Endodermal cell (in vitro differentiated cells): ENCODE measurements around the gene TRABD2B. TPM values are rescaled to one million over a fixed set of nuclear protein-coding genes. Genes with fewer than 3 reads are reported as not detected.

Experiments used
- DNase-seq: peaks from one replicate; pipeline ENCODE4 v3.0.0-alpha.2; 2017
- H3K27ac ChIP-seq: 2 replicates; pipeline ENCODE4 v1.5.1; 2013; ENCODE audit warnings: mild to moderate bottlenecking, low read depth, low read length, moderate library complexity
- H3K27me3 ChIP-seq: 2 replicates; pipeline ENCODE4 v1.6.1; 2013; ENCODE audit warnings: mild to moderate bottlenecking, low read length, moderate library complexity; ENCODE audit not compliant: insufficient read depth, control insufficient read depth, poor library complexity, severe bottlenecking
- H3K36me3 ChIP-seq: 2 replicates; pipeline ENCODE4 v1.7.0; 2013; ENCODE audit warnings: mild to moderate bottlenecking, low read length, moderate library complexity; ENCODE audit not compliant: control insufficient read depth, insufficient read depth
- H3K4me1 ChIP-seq: one replicate; pipeline ENCODE4 v1.7.0; 2013; ENCODE audit warnings: low read length; ENCODE audit not compliant: control insufficient read depth, insufficient read depth
- H3K4me3 ChIP-seq: 2 replicates; pipeline ENCODE4 v1.5.1; 2013; ENCODE audit warnings: mild to moderate bottlenecking, low read length, moderate library complexity
- H3K9ac ChIP-seq: 2 replicates; pipeline ENCODE4 v1.6.1; 2013; ENCODE audit warnings: mild to moderate bottlenecking, low read length, moderate library complexity; ENCODE audit not compliant: poor library complexity, severe bottlenecking; ENCODE audit errors: extremely low read depth
- H3K9me3 ChIP-seq: 2 replicates; pipeline ENCODE4 v1.6.1; 2013; ENCODE audit warnings: mild to moderate bottlenecking, low read length, moderate library complexity; ENCODE audit not compliant: control insufficient read depth
- H3K27ac Mint-ChIP-seq: 2 replicates; pipeline ENCODE4 v1.8.0; 2020; ENCODE audit warnings: mixed read lengths
- H3K27me3 Mint-ChIP-seq: 2 replicates; pipeline ENCODE4 v1.8.0; 2021; ENCODE audit warnings: mild to moderate bottlenecking, mixed read lengths; ENCODE audit not compliant: insufficient read depth
- H3K36me3 Mint-ChIP-seq: 2 replicates; pipeline ENCODE4 v1.8.0; 2020; ENCODE audit warnings: low read depth, mixed read lengths
- H3K4me1 Mint-ChIP-seq: 2 replicates; pipeline ENCODE4 v1.8.0; 2020; ENCODE audit warnings: mixed read lengths
- H3K4me3 Mint-ChIP-seq: 2 replicates; pipeline ENCODE4 v1.8.0; 2020; ENCODE audit warnings: mild to moderate bottlenecking, moderate library complexity, mixed read lengths
- H3K9me3 Mint-ChIP-seq: 2 replicates; pipeline ENCODE4 v1.8.0; 2020; ENCODE audit warnings: mild to moderate bottlenecking, mixed read lengths
- WGBS, 2 experiments: methylation state at CpG; one replicate each; pipeline versions ENCODE4 v1.1.5 to v1.1.7; 2013; ENCODE audit warnings: missing lambda C conversion rate in 2 of 2, mixed read lengths in 1 of 2; ENCODE audit not compliant: insufficient coverage in 1 of 2, insufficient read length in 1 of 2; 5-methylcytosine and 5-hydroxymethylcytosine counted together
- total RNA-seq, 2 donors: library from RNA; stranded (reverse); fragmentation: NEBNext Ultra II Directional in 1 of 2; extraction: Animal tissue kit (Norgen Biotek cat#: 25700) in 1 of 2; gene quantifications; 2 replicates in 1 of 2; 3 replicates in 1 of 2; pipeline ENCODE4 v1.2.1, GENCODE V29; 2021
- TF ChIP-seq, protein P1 (sequence below): fragments of 200-600 bp; sonication (generic); conservative IDR thresholded peaks from 2 replicates; pipeline ENCODE4 v1.5.0; 2021; ENCODE audit warnings: antibody characterized with exemption, mild to moderate bottlenecking

Gene TRABD2B
- total RNA-seq, 2 donors from 2014 or later = 24.4 to 28.0 TPM

GRCh38 chr1:47911424-47911823, 85.8 kb downstream of the TRABD2B start:
- no peak overlapping the region for H3K27ac Mint-ChIP-seq
- no peaks in the 10 kb centered on the region for H3K9me3 ChIP-seq
- peaks cover 2% of the 10 kb centered on the region for H3K36me3 Mint-ChIP-seq
- H3K4me3 Mint-ChIP-seq = no peak overlapping the region
- H3K27me3 ChIP-seq = no peaks in the 10 kb centered on the region
- no peaks in the 10 kb centered on the region for H3K9me3 Mint-ChIP-seq
- DNase-seq = no peak
- peaks cover 2% of the 10 kb centered on the region for H3K4me1 ChIP-seq
- H3K27me3 Mint-ChIP-seq = no peaks in the 10 kb centered on the region
- H3K36me3 ChIP-seq = peaks cover 18% of the 10 kb centered on the region
- H3K9ac ChIP-seq = no peak overlapping the region
- TF ChIP-seq, protein P1, sequence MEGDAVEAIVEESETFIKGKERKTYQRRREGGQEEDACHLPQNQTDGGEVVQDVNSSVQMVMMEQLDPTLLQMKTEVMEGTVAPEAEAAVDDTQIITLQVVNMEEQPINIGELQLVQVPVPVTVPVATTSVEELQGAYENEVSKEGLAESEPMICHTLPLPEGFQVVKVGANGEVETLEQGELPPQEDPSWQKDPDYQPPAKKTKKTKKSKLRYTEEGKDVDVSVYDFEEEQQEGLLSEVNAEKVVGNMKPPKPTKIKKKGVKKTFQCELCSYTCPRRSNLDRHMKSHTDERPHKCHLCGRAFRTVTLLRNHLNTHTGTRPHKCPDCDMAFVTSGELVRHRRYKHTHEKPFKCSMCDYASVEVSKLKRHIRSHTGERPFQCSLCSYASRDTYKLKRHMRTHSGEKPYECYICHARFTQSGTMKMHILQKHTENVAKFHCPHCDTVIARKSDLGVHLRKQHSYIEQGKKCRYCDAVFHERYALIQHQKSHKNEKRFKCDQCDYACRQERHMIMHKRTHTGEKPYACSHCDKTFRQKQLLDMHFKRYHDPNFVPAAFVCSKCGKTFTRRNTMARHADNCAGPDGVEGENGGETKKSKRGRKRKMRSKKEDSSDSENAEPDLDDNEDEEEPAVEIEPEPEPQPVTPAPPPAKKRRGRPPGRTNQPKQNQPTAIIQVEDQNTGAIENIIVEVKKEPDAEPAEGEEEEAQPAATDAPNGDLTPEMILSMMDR = no peak
- no peak overlapping the region for H3K4me3 ChIP-seq
- 95% methylated on average over 9 of the region's 9 CpGs for WGBS, 2 experiments
- H3K4me1 Mint-ChIP-seq = peaks cover 10% of the 10 kb centered on the region
- no peak overlapping the region for H3K27ac ChIP-seq

DNA sequence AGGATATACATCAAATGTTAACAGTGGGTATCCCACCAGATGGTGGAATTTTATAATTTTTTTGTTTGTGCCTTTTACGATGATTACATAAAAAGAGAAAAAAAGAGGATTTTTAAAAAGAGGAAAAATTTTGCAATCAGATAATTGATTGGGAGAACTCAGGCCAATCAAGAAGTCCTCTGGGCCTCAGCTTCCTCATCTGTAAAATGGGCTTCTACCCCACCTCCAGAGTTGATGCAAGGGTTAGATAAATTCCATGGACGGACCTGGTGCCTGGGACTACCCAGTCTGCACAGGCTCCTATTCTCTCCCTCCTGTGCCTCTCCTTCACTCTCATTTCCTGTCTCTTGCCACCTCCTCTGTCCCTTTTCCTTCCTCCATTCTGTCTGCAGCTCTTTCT, 88.9 kb downstream of the TRABD2B start:
- H3K27ac Mint-ChIP-seq = peak overlapping the region; percentile 23
- H3K9me3 Mint-ChIP-seq = no peaks in the 10 kb centered on the region

DNA sequence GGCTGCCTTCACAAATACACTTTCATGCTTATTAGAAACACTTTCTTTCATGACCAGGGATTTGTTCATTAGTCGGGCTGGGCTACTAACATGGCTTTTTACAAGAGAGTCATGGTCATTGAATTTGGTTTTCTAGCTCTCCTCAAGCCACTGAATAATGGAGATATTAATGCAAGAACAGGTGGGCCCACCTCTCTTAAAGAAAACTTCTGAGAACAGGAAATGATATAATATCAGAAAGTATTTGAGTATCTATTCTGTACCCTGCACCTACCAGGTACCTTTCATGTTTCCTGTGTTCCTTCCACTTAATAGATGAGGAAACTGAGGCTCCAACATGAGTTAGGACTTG, 90.0 kb downstream of the TRABD2B start:
- H3K9me3 Mint-ChIP-seq = no peaks in the 10 kb centered on the region
- no peak overlapping the region for H3K9ac ChIP-seq
- DNase-seq = no peak
- TF ChIP-seq, protein P1 = no peak
- peaks cover 5% of the 10 kb centered on the region for H3K4me1 ChIP-seq
- H3K4me3 Mint-ChIP-seq = no peak overlapping the region
- H3K4me1 Mint-ChIP-seq = peaks cover 13% of the 10 kb centered on the region
- no peaks in the 10 kb centered on the region for H3K27me3 Mint-ChIP-seq
- H3K36me3 Mint-ChIP-seq = peaks cover 2% of the 10 kb centered on the region
- H3K27ac Mint-ChIP-seq = no peak overlapping the region
- H3K27me3 ChIP-seq = no peaks in the 10 kb centered on the region
- H3K36me3 ChIP-seq = peaks cover 14% of the 10 kb centered on the region
- H3K9me3 ChIP-seq = no peaks in the 10 kb centered on the region
- H3K27ac ChIP-seq = peak overlapping the region; percentile 55
- H3K4me3 ChIP-seq = no peak overlapping the region
- 78% methylated on average over 1 of the region's 1 CpG; no CpG with 5 or more reads in 1 of the 2 experiments for WGBS, 2 experiments

More for the DNA sequence above, 88.9 kb downstream of the TRABD2B start:
- peaks cover 2% of the 10 kb centered on the region for H3K36me3 Mint-ChIP-seq
- Histone ChIP-seq H3K27ac (no peak overlapping the region), H3K9me3 (no peaks in the 10 kb centered on the region), H3K36me3 (peaks cover 14% of the 10 kb centered on the region), H3K27me3 (no peaks in the 10 kb centered on the region), H3K4me3 (no peak overlapping the region), H3K9ac (no peak overlapping the region), H3K4me1 (peaks cover 3% of the 10 kb centered on the region)
- no peak overlapping the region for H3K4me3 Mint-ChIP-seq
- no peaks in the 10 kb centered on the region for H3K27me3 Mint-ChIP-seq
- DNase-seq = no peak
- WGBS, 2 experiments = 97 to 100% methylated on average over 2 of the region's 2 CpGs
- H3K4me1 Mint-ChIP-seq = peaks cover 13% of the 10 kb centered on the region
- TF ChIP-seq, protein P1 = no peak
